ENCODE results near the gene STOML1.

The STOML1 gene

DNA sequence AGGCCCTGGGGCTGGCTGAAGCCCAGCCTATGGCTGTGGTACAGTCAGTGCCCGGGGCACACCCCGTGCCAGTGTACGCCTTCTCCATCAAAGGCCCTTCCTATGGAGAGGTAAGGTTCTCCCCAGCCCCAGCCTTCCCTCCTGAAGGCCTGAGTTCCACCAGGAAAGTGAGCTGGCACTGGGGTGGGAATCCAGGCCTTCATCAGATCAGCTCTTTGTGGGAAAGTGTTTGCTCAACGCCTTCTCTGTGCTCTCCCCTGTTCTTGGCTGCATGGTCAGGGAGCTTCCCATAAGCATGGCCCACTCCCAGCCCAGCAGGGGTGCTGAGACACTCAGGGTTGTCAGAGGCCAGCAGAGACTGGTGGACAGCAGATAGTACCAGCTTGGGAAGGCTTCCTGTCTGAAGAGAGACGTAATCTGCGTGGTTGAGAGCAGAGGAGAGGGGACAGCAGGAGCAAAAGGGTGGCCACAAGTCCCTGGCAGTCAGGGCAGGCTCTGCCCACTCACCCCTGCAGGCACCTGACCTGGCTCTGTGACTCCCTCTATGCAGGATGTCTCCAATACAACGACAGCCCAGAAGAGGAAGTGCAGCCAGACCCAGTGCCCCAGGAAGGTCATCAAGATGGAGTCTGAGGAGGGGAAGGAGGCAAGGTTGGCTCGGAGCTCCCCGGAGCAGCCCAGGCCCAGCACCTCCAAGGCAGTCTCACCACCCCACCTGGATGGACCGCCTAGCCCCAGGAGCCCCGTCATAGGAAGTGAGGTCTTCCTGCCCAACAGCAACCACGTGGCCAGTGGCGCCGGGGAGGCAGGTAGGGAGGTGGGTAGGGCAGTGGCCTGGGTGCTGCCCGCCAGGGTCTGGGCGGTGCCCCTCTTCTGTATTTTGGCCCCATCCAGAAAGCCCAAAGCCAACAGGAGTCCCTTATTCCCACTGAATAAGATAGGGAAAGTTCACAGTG, 40.8 kb upstream of the STOML1 start:
- no peak for TF ChIP-seq GATA2 (IDR thresholded peaks at IDR 0.05; ENCODE audit: low read depth, low read length)
- no peak for TF ChIP-seq GATA3 (IDR thresholded peaks at IDR 0.05; ENCODE audit: low read depth, low read length)

DNA sequence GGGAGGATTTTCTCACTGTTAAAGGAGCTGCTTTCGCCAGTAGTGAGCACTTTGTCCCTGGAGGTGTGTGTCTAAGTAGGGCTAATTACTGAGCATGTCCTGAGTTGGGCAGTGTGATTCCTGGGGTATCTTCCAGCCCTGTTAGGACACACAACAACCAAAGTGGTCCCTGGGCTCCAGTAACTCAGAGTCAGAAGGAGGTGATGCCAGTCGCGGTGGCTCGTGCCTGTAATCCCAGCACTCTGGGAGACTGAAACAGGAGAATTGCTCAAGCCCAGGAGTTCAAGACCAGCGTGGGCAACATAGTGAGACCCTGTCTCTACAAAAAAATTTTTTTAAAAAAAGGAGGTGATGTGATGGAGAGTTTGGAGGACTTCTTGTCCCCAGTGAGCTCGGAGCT, 40.0 kb upstream of the STOML1 start:
- TF ChIP-seq GATA3 (IDR thresholded peaks at IDR 0.05; ENCODE audit: low read depth, low read length) (no peak), GATA2 (IDR thresholded peaks at IDR 0.05; ENCODE audit: low read depth, low read length) (no peak)

DNA sequence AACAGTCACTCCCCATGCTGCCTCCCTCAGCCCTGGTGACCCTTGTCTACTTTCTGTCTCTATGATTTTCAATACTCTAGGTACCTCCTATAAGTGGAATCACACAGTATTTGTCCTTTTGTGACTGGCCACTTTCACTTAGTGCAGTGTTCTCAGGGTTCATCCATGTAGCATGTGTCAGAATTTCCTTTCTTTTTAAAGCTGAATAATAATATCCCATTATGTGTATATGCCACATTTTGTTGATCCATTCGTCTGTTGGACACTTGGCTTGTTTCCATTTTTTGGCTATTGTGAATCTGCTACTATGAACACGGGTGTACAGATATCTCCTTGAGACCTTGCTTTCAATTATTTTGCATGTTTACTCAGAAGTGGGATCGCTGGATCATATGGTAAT, 36.6 kb upstream of the STOML1 start:
- no peak for TF ChIP-seq GATA3 (IDR thresholded peaks at IDR 0.05; ENCODE audit: low read depth, low read length)
- no peak for TF ChIP-seq GATA2 (IDR thresholded peaks at IDR 0.05; ENCODE audit: low read depth, low read length)

DNA sequence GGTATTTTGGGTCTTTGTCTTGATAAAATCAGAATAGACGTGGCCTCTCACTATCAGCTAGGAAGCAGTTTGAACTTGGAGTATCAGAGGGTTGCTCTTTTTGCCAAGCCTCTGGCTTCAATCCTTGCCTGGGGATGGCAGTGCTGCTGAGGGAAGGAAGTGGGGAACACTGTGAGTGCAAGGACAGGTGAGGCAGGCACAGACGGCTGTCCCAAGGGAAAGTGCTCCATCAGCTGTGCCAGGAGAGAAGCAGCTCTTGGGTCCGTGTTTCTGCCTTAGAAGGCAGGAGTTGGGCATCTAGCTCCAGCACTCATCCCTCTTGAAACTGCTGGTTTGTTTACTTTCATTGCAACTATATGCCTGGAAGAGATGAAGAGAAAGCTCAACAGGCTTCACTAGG, 35.6 kb upstream of the STOML1 start:
- TF ChIP-seq GATA2 (IDR thresholded peaks at IDR 0.05; ENCODE audit: low read depth, low read length) (no peak), GATA3 (IDR thresholded peaks at IDR 0.05; ENCODE audit: low read depth, low read length) (no peak)

DNA sequence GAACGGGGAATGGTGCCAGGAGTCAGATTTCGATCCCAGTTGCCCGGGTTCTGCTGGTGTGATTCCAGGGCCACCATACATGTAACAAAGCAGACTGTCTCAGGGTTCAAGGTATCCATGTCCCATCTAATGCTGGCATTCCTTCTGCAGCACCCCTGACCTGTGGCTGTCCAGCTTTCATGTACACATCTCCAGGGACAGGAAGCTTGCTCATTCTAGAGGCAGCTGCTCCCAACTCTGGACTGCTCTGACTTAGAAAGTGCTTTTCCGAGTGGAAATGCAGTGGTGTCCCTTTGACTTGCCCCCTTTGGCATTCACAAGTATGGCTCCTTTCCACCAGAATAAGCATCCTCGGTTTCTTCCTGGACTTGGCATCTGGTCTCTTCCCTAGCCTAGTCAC, 33.3 kb upstream of the STOML1 start:
- TF ChIP-seq GATA2 (IDR thresholded peaks at IDR 0.05; ENCODE audit: low read depth, low read length) = no peak
- no peak for TF ChIP-seq GATA3 (IDR thresholded peaks at IDR 0.05; ENCODE audit: low read depth, low read length)

DNA sequence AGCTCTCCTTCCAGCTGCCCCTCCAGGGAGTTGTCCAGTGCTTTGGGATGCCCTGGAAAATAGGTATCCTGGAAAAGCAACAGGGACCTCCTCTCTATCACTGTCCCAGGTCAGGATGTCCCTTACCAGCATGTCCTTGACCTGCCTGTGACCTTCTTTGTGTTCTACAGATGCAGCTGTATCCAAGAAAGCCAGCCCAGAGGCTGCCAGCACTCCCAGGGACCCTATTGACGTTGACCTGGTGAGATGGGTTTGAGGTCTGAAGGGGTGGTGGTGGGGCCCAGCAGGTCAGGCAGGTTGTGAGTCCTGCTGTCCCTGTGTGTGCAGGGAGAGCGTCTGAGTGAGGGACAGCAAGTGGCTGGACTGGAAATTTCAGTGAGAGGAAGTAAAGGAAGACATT, 32.6 kb upstream of the STOML1 start:
- TF ChIP-seq GATA3 (IDR thresholded peaks at IDR 0.05; ENCODE audit: low read depth, low read length) (no peak), GATA2 (IDR thresholded peaks at IDR 0.05; ENCODE audit: low read depth, low read length) (no peak)

DNA sequence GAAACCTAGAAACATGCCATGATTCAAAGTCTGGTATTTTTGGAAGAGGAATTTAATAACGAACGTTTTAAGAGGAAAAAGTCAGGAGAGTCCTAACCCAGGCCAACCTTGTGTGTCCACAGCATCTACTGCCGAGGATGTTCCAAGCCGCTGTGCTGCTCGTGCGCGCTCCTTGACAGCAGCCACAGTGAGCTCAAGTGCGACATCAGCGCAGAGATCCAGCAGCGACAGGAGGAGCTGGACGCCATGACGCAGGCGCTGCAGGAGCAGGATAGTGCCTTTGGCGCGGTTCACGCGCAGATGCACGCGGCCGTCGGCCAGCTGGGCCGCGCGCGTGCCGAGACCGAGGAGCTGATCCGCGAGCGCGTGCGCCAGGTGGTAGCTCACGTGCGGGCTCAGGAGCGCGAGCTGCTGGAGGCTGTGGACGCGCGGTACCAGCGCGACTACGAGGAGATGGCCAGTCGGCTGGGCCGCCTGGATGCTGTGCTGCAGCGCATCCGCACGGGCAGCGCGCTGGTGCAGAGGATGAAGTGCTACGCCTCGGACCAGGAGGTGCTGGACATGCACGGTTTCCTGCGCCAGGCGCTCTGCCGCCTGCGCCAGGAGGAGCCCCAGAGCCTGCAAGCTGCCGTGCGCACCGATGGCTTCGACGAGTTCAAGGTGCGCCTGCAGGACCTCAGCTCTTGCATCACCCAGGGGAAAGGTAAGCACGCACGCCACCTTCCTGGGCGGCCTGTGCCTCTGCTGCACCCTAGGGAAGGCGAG, 30.8 kb upstream of the STOML1 start:
- TF ChIP-seq GATA2 (IDR thresholded peaks at IDR 0.05; ENCODE audit: low read depth, low read length) (no peak), GATA3 (IDR thresholded peaks at IDR 0.05; ENCODE audit: low read depth, low read length) (no peak)

DNA sequence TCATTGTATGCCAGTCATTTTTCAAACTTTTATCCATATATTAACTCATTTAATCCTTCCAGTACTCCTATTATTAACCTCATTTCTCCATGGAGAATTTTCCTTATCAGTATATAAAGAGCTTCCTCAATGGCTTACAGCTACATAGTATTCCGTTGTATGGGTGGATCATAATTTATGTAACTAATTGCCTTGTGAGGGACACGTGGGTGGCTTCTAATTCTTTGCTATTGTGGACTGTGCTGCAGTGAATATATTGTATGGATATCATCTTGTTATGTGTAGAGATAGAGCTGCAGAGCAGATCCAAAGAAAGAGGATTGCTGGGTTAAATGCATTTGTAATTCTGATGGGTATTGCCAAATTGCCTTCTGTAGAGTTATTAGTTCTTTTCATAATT, 27.6 kb upstream of the STOML1 start:
- TF ChIP-seq GATA3 (IDR thresholded peaks at IDR 0.05; ENCODE audit: low read depth, low read length) (no peak), GATA2 (IDR thresholded peaks at IDR 0.05; ENCODE audit: low read depth, low read length) (no peak)

DNA sequence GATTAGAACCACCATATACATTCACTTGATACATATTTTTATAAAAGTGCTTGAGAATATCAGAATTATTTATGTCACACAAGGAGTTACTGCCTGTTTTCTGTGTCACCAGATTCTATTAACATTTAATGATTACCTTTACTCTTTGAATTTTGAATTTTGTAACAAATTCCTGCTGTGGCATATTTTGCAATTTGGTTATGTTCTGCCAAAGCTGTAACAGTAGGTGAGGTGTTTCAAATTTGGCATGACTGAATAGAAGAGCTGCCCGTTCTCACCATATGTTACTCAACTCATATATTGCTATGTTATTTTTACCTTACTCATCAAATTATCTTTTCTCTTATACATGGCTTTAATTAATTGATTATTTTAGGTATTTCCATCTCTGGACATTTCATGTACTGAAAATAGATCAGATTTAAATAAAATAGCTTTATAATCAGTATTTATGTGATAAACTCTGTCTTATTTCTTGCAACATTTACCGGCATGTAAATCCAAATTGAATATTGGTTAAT, 21.3 kb upstream of the STOML1 start:
- TF ChIP-seq GATA3 (IDR thresholded peaks at IDR 0.05; ENCODE audit: low read depth, low read length) (no peak), GATA2 (IDR thresholded peaks at IDR 0.05; ENCODE audit: low read depth, low read length) (no peak)

DNA sequence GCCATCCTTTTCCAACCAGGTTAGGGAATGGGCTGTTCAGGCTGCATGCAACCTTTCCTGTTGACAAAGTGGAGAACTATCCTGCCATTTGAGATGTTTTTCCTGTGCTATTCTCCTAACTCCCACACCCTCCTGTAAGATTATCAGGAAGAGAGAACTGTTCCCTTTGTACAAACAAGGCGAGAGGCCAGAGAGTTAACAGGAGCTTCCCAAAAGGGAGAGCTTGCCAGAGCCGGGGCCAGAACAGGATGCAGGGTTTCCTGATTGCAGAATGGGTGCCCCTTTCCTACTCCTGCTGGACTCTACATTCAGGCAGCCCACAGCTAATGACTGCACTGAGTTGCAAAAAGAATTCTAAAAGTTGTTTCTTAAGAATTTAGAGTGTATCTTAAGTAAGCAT, 19.5 kb upstream of the STOML1 start:
- no peak for TF ChIP-seq GATA2 (IDR thresholded peaks at IDR 0.05; ENCODE audit: low read depth, low read length)
- no peak for TF ChIP-seq GATA3 (IDR thresholded peaks at IDR 0.05; ENCODE audit: low read depth, low read length)

DNA sequence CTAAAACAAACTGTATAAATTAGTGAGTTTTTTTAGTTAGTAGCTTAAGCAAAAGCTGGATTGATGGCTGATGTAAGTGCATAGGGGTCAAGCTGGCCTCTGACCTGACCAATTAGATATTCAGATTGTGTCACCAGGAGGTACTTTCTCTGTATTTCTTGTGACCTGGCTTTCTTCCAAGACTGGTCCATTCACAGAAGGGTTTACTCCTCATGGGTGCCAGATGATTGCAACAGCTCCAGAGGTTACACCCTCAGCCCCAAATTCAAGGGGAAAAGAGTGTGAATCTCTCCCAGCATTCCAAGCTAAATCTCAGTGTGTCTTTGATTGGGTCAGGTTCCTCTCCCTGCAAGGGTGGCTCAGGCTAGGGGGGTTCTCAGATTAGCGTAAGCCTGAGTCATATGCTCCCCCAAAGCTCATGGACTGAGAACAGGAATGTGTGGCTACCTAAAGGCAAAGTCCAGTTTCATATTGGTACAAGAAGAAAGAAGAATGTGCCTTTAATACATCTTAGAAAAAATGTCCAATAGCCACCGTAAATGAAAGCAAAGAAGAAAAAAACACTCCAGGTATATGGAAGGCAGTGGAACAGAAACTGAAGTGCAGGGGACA, 18.9 kb upstream of the STOML1 start:
- TF ChIP-seq GATA2 (IDR thresholded peaks at IDR 0.05; ENCODE audit: low read depth, low read length) (no peak), GATA3 (IDR thresholded peaks at IDR 0.05; ENCODE audit: low read depth, low read length) (no peak)

DNA sequence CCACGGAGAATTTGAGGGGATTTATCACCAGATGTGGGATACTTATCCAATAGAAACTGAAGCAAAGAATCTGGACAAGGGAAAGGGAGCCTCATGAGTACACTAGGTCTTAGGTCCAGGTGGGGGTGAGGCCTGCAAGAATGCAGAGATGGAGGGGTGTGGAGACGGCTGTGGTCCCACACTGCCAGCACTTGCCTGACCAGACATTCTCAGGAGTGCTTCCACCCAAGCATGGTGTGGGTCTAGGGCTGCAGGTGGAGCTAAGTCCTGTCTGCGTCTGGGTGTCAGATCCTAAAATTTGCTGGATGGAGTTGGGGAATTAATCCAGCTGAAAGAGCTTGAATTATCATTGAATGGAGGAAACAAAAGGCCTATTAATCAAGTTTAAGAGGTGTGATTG, 16.8 kb upstream of the STOML1 start:
- TF ChIP-seq GATA2 (IDR thresholded peaks at IDR 0.05; ENCODE audit: low read depth, low read length) (no peak), GATA3 (IDR thresholded peaks at IDR 0.05; ENCODE audit: low read depth, low read length) (no peak)

DNA sequence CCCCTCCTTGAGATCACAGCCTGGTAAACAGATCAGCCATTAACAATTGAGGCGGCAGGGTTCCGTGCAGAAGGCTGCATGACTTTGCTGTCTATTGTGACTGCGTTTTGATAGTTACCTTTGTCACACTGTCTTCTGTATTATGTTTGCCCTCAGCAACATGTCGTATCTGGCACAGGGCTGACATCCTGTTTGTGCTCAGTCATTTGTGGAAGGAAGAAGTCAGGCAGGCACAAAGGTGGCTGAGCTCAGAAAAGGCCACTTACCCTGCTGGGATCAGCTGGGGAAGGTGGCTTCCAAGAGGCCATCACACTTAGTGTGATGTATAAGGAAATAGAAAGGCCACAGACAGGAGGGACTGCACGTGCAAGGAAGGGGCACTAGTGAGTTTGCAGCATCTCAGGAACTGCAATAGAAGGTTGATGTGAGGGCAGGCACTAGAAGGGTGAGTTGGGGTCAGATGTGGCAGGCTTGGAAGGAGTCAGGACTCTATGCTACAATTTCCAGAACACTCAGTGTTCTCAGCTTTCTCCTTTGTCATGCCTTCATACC, 15.8 kb upstream of the STOML1 start:
- TF ChIP-seq GATA2 (IDR thresholded peaks at IDR 0.05; ENCODE audit: low read depth, low read length) (no peak), GATA3 (IDR thresholded peaks at IDR 0.05; ENCODE audit: low read depth, low read length) (no peak)

All from SH-SY5Y (cell line).